ENCODE measurements around the gene RPL18A.

RPL18A gene

GRCh38 chr19:17910791-17911360 is 51.2 kb downstream of the RPL18A start:
- no peak for DNase-seq
